HG03039 (cell line): ENCODE data around the gene SREK1.

Experiments used
- ATAC-seq: cut with Tn5 transposase; IDR thresholded peaks from one replicate; pipeline ENCODE4 v1.9.1; 2021; ENCODE audit warnings: mild to moderate bottlenecking, moderate library complexity; ENCODE audit not compliant: unreplicated experiment

The SREK1 gene

GRCh38 chr5:66161356-66161755 is 17.3 kb downstream of the SREK1 start:
- ATAC-seq: no peak

- ATAC-seq: no peak
Observed at GRCh38 chr5:66164044-66164790, 20.1 kb downstream of the SREK1 start.

GRCh38 chr5:66168226-66168625 is 24.1 kb downstream of the SREK1 start:
- ATAC-seq: no peak

GRCh38 chr5:66169534-66169933 is 25.4 kb downstream of the SREK1 start:
- peak; percentile 60 for ATAC-seq

GRCh38 chr5:66170195-66170919 is 26.3 kb downstream of the SREK1 start:
- ATAC-seq: no peak

GRCh38 chr5:66171349-66172344 is 27.5 kb downstream of the SREK1 start:
- no peak for ATAC-seq

GRCh38 chr5:66174338-66174737 is 30.2 kb downstream of the SREK1 start:
- ATAC-seq: no peak

- no peak for ATAC-seq
Observed at GRCh38 chr5:66178799-66179198, 34.7 kb downstream of the SREK1 start.

GRCh38 chr5:66179297-66180051 is 35.4 kb downstream of the SREK1 start:
- ATAC-seq: no peak

- ATAC-seq: no peak
Observed at GRCh38 chr5:66180282-66181155, 36.4 kb downstream of the SREK1 start.

GRCh38 chr5:66186108-66186507 is 42.0 kb downstream of the SREK1 start:
- no peak for ATAC-seq

GRCh38 chr5:66193419-66193818 is 49.3 kb downstream of the SREK1 start:
- no peak for ATAC-seq

- no peak for ATAC-seq
Observed at GRCh38 chr5:66197764-66198405, 53.8 kb downstream of the SREK1 start.

GRCh38 chr5:66198837-66199236 is 54.7 kb downstream of the SREK1 start:
- ATAC-seq: no peak

- no peak for ATAC-seq
Observed at GRCh38 chr5:66203531-66203930, 59.4 kb downstream of the SREK1 start.

- ATAC-seq: no peak
Observed at GRCh38 chr5:66206465-66206864, 62.4 kb downstream of the SREK1 start.

GRCh38 chr5:66207800-66208561 is 63.9 kb downstream of the SREK1 start:
- ATAC-seq: no peak

- ATAC-seq: no peak
Observed at GRCh38 chr5:66209350-66209749, 65.2 kb downstream of the SREK1 start.
